Prostate gland (tissue), 2 donors: ENCODE data around the gene WWOX. TPM values are rescaled to one million over a fixed set of nuclear protein-coding genes. Genes with fewer than 3 reads are reported as not detected.

Experiments used
- DNase-seq: peaks from one replicate; pipeline ENCODE4 v3.0.0-alpha.2; 2019; ENCODE audit warnings: low spot score
- H3K27ac ChIP-seq, 2 donors: fragments of 200-600 bp; sonication (generic); 2 replicates each; pipeline ENCODE4 v1.5.1; 2017 to 2019
- H3K27me3 ChIP-seq: fragments of 200-600 bp; sonication (generic); replicated peaks from 2 replicates; pipeline ENCODE4 v1.5.1; 2019; ENCODE audit not compliant: insufficient read depth
- H3K36me3 ChIP-seq, 2 donors: fragments of 200-600 bp; sonication (generic); 1 replicate in 1 of 2; 2 replicates in 1 of 2; pipeline versions ENCODE4 v1.5.1 to v1.8.1; 2017 to 2019
- H3K4me1 ChIP-seq: fragments of 200-600 bp; sonication (generic); replicated peaks from 2 replicates; pipeline ENCODE4 v1.5.1; 2019
- H3K4me3 ChIP-seq, 2 donors: fragments of 200-600 bp; sonication (generic); 2 replicates each; pipeline ENCODE4 v1.5.1; 2017 to 2019
- H3K9me3 ChIP-seq: fragments of 200-600 bp; sonication (generic); 2 replicates; pipeline ENCODE4 v1.5.1; 2017
- POLR2A ChIP-seq: fragments of 450-650 bp; IDR thresholded peaks from one replicate; pipeline ENCODE4 v1.6.1; 2016; ENCODE audit warnings: antibody characterized with exemption, mild to moderate bottlenecking
- POLR2AphosphoS5 ChIP-seq: sonication (generic); formaldehyde crosslinking; IDR thresholded peaks from one replicate; pipeline ENCODE4 v1.6.1; 2017; ENCODE audit warnings: antibody characterized with exemption
- WGBS: methylation state at CpG from one replicate; pipeline ENCODE4 v1.1.5; 2018; 5-methylcytosine and 5-hydroxymethylcytosine counted together
- intact Hi-C: fragments of 100-400 bp; cut with DNase I; formaldehyde crosslinking; loops from one replicate; pipeline ENCODE4 v1.14.2; 2022
- total RNA-seq, 2 donors: library from RNA; depleted of rRNA; stranded (reverse); fragments of >200 nt; gene quantifications; one replicate each; pipeline ENCODE4 v1.1.0, GENCODE V29; 2016
- TF ChIP-seq, protein P1 (sequence below), 4 experiments: fragments of 200-600 bp in 2 of 4; fragments of 450-650 bp in 2 of 4; sonication (generic) in 2 of 4; IDR thresholded peaks; 1 replicate in 3 of 4; 2 replicates in 1 of 4; pipeline ENCODE4 v1.5.1; 2016 to 2019; ENCODE audit warnings: antibody characterized with exemption in 4 of 4, mild to moderate bottlenecking in 2 of 4, moderate library complexity in 2 of 4

Gene WWOX
- total RNA-seq, 2 donors from 2014 or later, result 93.2 to 99.4 TPM

DNA sequence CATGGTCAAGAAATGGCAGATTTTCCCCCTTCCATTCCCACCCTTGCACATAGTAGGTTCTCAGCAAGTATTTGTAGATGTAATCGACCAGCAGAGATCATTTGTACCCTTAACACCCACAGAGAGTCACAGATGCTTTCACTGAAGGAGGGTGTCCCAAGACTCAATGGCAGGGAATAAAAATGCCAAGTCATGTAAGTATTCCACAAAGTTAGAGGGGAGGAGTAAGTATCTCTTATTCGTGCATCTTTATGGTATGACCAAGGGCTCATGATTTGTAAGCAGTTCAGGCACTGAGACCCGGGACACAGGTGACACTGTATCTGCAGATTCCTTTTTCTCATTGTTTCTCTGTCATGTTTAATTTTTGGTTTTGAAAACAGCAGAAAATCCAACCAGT, 1011.5 kb downstream of the WWOX start:
- H3K27me3 ChIP-seq, result no peaks in the 10 kb centered on the region
- H3K4me1 ChIP-seq, result no peaks in the 10 kb centered on the region
- intact Hi-C loops, result no loop called here
- no peak overlapping the region for H3K27ac ChIP-seq
- no peaks in the 10 kb centered on the region for H3K9me3 ChIP-seq
- H3K4me3 ChIP-seq, result no peak overlapping the region
- WGBS, result 89% methylated on average over 3 of the region's 3 CpGs
- no peaks in the 10 kb centered on the region for H3K36me3 ChIP-seq
- DNase-seq, result no peak
- TF ChIP-seq POLR2A (no peak), POLR2AphosphoS5 (no peak)
- TF ChIP-seq, protein P1, sequence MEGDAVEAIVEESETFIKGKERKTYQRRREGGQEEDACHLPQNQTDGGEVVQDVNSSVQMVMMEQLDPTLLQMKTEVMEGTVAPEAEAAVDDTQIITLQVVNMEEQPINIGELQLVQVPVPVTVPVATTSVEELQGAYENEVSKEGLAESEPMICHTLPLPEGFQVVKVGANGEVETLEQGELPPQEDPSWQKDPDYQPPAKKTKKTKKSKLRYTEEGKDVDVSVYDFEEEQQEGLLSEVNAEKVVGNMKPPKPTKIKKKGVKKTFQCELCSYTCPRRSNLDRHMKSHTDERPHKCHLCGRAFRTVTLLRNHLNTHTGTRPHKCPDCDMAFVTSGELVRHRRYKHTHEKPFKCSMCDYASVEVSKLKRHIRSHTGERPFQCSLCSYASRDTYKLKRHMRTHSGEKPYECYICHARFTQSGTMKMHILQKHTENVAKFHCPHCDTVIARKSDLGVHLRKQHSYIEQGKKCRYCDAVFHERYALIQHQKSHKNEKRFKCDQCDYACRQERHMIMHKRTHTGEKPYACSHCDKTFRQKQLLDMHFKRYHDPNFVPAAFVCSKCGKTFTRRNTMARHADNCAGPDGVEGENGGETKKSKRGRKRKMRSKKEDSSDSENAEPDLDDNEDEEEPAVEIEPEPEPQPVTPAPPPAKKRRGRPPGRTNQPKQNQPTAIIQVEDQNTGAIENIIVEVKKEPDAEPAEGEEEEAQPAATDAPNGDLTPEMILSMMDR (IDR thresholded peaks at IDR 0.05), result no peak

DNA sequence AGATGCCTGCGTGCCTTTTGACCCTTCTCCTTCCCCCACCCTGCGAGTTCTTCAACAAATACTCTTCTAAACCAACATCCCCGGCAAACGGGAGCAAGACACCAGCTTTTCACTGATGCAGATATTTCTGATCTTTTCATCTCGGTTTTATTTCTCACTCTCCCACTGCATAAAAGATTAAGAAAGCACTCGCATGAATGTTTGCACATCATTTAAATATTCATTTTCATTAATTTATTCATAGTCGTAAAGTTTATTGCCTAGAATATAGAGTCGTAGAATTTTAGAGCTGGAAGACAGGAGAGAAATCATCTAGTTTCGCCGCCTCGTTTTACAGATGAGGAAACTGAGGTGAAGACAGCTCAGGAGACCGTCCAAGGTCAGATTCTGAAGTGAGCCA, 1013.0 kb downstream of the WWOX start:
- Histone ChIP-seq H3K9me3 (no peaks in the 10 kb centered on the region), H3K27ac (no peak overlapping the region), H3K27me3 (no peaks in the 10 kb centered on the region), H3K36me3 (no peaks in the 10 kb centered on the region), H3K4me3 (no peak overlapping the region), H3K4me1 (no peaks in the 10 kb centered on the region)
- intact Hi-C loops, result no loop called here
- TF ChIP-seq, protein P1 (IDR thresholded peaks at IDR 0.05), result no peak
- DNase-seq, result no peak
- WGBS, result 94% methylated on average over 12 of the region's 12 CpGs

DNA sequence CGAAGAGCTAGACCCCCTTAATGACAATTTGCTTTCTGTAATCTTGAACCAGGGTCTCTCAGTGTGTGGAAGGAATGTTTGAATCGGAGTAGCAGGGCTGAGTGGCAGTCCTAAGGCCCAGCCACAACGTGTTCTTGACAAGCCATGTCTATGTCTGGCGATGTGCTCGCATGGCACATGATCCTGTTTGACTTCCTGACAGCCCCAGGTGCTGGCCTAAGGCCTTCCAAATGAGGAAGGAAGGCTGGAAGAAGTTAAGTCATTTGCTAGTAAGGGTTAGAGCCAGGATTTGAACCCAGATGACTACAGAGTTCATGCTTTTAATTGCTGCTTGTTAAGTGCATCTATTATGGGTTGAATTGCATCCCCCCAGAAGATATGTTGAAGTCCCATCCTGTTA, 1014.4 kb downstream of the WWOX start:
- no peaks in the 10 kb centered on the region for H3K27me3 ChIP-seq
- intact Hi-C loops, result no loop called here
- TF ChIP-seq, protein P1 (IDR thresholded peaks at IDR 0.05), result no peak
- no peak for TF ChIP-seq POLR2A
- no peak overlapping the region for H3K27ac ChIP-seq
- WGBS, result 97% methylated on average over 5 of the region's 5 CpGs
- DNase-seq, result no peak
- no peaks in the 10 kb centered on the region for H3K9me3 ChIP-seq
- no peaks in the 10 kb centered on the region for H3K4me1 ChIP-seq
- H3K36me3 ChIP-seq, result no peaks in the 10 kb centered on the region
- H3K4me3 ChIP-seq, result no peak overlapping the region

DNA sequence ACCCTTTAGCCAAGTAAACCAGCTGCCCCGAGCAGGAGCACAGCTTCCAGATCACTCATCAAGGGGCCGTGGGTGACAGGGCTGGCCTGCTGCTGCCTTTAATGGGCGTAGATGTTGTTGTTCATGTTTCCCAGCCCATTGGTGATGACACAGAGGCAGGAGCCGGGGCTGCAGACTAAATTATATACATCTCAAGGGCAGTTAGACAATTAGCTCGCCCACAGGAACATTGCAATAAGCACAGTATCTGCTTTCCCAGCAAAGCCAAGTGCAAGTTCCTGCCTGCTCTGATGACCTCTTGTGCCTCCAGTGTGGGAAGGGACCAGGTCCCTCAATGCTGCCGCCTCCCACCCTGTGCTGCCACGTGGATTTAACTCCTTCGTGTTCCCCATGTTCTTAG, 1015.3 kb downstream of the WWOX start:
- H3K27ac ChIP-seq, result no peak overlapping the region
- no peak overlapping the region for H3K4me3 ChIP-seq
- H3K27me3 ChIP-seq, result no peaks in the 10 kb centered on the region
- 76% methylated on average over 8 of the region's 8 CpGs for WGBS
- intact Hi-C loops, result no loop called here
- no peaks in the 10 kb centered on the region for H3K36me3 ChIP-seq
- no peaks in the 10 kb centered on the region for H3K4me1 ChIP-seq
- H3K9me3 ChIP-seq, result no peaks in the 10 kb centered on the region
- TF ChIP-seq POLR2A (no peak), POLR2AphosphoS5 (no peak)
- TF ChIP-seq, protein P1 (IDR thresholded peaks at IDR 0.05), result no peak
- DNase-seq, result no peak

DNA sequence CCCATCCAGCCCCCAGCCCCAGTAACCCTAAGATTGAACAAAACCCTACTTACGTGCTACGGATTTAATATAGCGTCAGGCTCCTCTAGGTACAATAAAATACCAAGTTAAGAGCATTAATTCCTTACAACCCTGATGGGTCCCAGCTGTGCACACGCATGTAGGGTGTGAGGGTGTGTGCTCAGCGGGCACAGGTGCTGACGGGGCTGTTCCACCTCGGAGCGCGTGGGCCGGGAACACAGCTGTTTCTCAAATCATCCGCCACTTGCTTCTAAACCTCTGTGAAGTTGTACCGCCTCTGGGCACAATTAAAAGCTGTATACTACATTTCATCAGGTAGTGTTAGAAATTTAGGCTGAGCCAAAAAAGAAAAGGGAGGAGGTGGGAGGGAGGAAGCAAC, 1022.5 kb downstream of the WWOX start:
- no peaks in the 10 kb centered on the region for H3K36me3 ChIP-seq
- H3K4me1 ChIP-seq, result no peaks in the 10 kb centered on the region
- H3K27me3 ChIP-seq, result no peaks in the 10 kb centered on the region
- WGBS, result 94% methylated on average over 12 of the region's 12 CpGs
- no peak for DNase-seq
- intact Hi-C loops, result no loop called here
- no peak overlapping the region for H3K27ac ChIP-seq
- no peaks in the 10 kb centered on the region for H3K9me3 ChIP-seq
- no peak for TF ChIP-seq POLR2AphosphoS5
- no peak for TF ChIP-seq POLR2A
- TF ChIP-seq, protein P1 (IDR thresholded peaks at IDR 0.05), result no peak
- no peak overlapping the region for H3K4me3 ChIP-seq
